AG09319 (cell line): ENCODE data around the gene ENTREP3.
"Not testable (repeated sequence)": the region's sequence is repeated elsewhere in the genome, so short reads cannot be mapped to it uniquely, and the experiment has no call there.

Experiments used
- DNase-seq: peaks from one replicate; pipeline ENCODE4 v3.0.0-alpha.2; 2010; ENCODE audit warnings: low read depth; ENCODE audit errors: extremely low read depth
- TF ChIP-seq, protein P1 (sequence below): IDR thresholded peaks from 2 replicates; pipeline ENCODE4 v1.5.1; 2011; ENCODE audit warnings: low read depth, mild to moderate bottlenecking, inconsistent platforms, low read length, moderate library complexity

ENTREP3 gene

DNA sequence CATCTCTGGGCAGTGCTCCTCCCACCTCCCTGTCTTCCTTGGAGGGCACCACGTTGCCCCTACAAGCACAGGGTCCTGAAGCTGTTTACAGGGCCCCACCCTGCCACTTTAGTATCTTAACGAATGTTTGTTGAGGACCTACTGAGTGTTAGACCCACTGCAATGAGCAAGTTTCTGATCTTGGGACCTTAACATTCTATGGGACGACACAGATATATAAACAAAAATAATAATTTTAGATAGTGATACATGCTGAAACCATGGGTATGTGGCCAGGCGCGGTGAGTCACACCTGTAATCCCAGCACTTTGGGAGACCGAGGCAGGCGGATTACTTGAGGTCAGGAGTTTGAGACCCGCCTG is 10.1 kb downstream of the ENTREP3 start:
- TF ChIP-seq, protein P1, sequence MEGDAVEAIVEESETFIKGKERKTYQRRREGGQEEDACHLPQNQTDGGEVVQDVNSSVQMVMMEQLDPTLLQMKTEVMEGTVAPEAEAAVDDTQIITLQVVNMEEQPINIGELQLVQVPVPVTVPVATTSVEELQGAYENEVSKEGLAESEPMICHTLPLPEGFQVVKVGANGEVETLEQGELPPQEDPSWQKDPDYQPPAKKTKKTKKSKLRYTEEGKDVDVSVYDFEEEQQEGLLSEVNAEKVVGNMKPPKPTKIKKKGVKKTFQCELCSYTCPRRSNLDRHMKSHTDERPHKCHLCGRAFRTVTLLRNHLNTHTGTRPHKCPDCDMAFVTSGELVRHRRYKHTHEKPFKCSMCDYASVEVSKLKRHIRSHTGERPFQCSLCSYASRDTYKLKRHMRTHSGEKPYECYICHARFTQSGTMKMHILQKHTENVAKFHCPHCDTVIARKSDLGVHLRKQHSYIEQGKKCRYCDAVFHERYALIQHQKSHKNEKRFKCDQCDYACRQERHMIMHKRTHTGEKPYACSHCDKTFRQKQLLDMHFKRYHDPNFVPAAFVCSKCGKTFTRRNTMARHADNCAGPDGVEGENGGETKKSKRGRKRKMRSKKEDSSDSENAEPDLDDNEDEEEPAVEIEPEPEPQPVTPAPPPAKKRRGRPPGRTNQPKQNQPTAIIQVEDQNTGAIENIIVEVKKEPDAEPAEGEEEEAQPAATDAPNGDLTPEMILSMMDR = no peak
- no peak for DNase-seq

DNA sequence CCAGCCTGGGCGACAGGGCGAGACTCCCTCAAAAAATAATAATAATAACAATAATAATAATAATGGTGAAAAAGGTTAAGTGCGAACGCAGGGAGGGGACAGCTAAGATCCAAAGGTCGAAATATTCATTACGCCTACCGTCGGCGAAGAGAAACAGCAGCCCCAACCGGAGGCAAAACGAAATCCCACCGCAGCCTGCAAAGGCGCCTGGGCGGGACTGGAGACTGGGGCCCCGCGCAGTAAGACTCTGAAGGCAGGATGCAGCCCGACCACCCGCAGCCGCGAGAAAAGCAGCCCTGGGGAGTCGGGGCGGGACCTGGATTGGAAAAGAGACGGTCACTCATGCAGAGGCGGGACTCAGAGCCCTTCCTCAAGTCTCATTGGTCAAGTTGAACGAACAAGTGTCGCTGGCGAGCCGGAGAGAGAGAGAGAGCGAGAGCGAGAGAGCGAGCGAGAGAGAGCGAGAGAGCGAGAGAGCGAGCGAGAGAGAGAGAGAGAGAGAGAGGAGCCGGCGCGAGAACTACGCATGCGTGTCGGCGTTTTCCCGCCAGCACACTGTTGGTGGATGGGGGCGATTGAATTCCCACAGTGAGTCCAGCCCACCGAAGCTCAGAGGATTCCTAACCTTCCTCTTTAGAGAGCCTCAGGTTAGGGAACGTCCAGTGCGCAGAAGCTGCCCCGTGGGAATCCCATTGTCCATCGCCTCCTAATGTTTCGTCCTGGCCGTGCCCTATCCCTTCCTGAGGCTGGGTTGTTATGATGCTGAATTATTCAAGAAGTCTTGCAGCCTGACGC is 10.7 kb downstream of the ENTREP3 start:
- peak; percentile 99 for DNase-seq
- TF ChIP-seq, protein P1 = peak; percentile 11

GRCh38 chr1:155242805-155243358 is 12.4 kb downstream of the ENTREP3 start:
- DNase-seq = no peak
- TF ChIP-seq, protein P1 = no peak

DNA sequence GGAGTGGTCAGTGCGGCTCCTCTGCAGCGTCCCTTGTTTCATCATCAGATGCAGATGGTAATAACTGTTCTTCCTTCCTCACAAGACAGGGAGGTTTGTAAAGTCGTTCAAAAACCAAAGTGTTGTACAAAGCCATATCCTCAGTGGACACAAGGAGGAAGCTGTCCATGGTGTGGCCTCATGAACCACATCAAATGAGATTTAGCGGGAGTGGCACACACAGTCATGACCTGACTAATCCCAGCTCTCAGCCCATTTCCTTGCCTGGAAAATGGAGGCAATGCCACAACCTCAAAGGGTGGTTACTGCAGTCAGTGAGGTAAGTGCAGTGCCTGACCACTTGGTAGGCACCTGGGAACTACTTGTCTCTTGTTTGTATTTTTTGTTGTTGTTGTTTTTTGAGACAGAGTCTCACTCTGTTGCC is 13.4 kb downstream of the ENTREP3 start:
- TF ChIP-seq, protein P1 = no peak
- DNase-seq = no peak

DNA sequence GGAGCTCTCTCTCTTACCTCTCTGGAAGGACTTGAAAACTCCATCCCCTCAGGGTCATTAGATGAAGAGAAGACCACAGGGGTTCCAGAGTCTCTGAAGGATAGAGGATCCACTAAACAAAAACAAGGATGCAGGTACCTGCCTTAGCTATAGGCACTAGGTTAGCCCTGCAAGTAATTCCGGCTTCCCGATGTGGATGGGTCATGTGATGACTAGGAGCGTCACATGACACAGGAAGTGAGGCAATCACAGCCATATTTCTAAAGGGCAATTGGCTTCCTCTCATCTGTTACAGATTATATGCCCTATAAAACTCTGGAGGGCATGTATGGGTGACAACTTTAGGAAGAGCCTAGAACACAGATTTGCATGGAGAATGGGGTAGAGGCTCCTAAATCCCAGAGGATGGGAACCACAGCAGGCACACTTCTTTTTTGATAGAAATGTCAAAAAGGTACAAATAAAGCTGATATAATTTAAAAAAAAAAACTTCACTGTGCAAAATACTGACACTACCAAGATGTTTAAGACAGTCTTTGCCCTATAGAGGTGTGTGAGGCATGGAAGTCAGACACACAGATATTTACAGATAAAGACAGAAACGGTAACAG is 14.1 kb downstream of the ENTREP3 start:
- TF ChIP-seq, protein P1 = no peak
- DNase-seq = no peak

DNA sequence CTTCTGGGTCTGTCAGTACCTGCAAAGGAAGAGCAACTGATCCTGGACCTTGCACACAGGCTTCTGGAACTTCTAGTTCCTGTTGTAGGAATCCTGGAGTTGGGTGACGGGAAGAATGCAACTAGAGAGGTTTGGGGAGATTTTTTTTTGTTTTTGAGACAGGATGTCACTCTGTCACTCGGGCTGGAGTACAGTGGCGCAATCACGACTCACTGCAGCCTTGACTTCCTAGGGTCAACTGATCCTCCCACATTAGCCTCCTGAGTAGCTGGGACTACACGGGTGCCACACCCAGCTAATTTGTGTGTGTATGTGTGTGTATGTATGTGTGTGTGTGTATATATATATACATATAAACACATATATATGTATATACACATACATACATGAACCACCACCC is 18.8 kb downstream of the ENTREP3 start:
- TF ChIP-seq, protein P1 = no peak
- no peak for DNase-seq

- not testable (repeated sequence) for DNase-seq
These were observed 19.9 kb downstream of the ENTREP3 start for GRCh38 chr1:155235375-155235774.

- DNase-seq = not testable (repeated sequence)
These were observed 21.8 kb downstream of the ENTREP3 start for GRCh38 chr1:155233502-155233901.

DNA sequence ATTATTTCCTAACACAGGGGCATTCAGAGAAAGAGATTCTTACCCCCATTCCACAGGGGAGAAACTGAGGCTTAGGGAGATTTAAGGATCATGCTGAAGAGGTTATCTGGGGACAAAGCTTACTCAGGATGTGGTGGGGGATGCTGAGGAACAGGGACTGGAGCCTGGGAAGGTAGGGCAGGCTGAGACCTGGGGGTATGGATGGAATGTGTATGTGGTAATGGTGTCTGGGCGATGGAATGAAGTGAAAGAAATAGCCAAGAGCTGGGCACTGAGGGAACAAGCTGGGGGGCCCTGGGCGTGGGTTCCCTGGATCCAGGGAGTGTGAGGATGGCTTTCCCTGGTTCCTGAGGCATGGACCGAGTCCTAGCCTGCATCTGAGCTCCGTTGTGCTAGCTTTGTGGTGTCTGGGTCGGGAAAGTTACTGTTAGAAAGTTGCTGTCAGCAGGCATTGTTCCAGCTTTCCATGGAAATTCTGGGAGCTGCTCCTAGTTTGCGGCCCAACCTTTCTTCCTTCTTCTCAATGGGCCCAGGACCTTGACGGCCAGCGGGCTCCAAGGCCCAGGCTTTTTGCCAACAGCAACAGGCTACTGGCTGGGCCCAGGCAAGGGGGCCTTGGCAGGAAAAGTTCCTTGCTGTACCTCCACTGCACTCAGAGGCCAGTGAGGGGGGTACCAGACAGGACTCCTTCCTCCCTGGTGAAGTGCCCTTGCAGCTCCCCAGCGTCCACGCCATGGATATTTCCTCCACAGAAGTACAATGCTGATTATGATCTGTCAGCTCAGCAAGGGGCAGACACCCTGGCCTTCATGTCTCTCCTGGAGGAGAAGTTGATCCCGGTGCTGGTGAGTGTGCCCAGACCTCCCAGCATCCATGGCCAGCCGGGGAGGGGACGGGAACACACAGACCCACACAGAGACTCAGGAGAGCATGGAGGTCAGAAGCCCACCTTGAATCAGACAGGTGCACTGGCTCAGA is 23.0 kb downstream of the ENTREP3 start:
- DNase-seq = not testable (repeated sequence)

GRCh38 chr1:155231302-155231701 is 24.0 kb downstream of the ENTREP3 start:
- not testable (repeated sequence) for DNase-seq
